ENCODE measurements around the gene MLPH.

Gene MLPH

DNA sequence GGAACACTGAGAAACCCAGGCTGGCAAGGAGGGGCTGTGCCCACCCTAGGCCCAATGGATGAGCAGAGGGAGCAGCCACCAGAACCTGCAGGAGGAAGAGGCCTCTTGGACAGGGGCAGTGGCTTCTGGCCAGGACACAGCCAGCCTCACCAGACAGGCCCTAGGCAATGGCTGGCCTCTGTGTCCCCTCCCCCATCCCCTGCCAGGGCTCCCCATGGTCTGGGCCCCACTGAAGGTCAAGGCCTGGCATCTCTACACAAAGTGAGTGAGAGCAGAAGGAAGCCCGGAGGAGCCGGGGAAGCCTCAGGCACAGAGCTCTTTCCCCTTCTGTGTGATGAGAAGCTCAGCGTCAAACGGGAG is 85.7 kb downstream of the MLPH start:
- no peak for DNase-seq

DNA sequence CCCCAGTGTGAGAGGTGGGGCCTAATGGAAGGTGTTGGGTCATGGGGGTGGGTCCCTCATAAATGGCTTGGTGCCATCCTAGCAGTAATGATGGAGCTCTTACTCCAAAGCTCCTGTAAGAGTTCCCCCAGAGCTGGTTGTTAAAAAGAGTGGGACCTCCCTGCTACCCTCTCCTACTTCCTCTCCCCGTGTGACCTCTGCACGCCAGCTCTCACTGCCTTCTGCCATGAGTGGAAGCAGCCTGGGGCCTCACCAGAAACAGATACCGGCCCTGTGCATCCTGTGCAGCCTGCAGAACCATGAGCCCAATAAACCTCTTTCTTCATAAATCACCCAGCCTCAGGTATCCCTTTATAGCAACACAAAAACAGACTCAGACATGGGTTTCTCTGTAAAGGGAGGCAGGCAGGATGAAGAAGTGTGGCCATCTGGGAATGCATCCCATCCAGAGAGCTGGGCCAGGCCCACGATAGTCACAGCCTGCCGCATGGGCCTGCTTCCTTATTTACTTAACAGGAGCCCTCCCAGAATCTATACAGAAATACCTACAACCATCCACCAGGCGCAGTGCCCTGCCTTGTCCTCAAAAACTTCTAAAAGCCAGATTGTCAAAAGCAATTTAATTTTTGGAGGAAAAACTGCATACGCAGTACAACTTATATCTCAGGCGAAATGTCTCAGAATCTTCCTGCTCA is 86.8 kb downstream of the MLPH start:
- no peak for DNase-seq

DNA sequence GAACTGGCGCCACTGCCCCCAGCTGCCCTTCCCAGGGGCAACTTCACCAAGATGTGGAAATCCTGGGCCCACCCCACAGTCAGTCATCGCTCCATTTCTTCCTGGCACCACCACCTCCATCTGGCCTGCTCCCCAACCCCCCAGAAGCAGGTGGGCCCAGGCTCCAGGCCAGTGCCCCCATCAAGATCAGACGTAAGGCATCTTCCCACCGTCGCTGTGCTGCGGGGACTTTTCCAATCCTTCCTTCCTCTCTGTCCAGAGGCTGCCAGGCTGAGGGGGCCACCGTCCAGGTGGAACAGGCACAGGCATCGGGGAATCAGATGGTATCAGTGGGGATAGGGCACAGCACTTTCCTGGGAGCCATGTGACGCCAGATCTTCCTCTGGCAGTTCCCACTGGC is 87.4 kb downstream of the MLPH start:
- DNase-seq = no peak

GRCh38 chr2:237574894-237575868 is 88.1 kb downstream of the MLPH start:
- no peak for DNase-seq

DNA sequence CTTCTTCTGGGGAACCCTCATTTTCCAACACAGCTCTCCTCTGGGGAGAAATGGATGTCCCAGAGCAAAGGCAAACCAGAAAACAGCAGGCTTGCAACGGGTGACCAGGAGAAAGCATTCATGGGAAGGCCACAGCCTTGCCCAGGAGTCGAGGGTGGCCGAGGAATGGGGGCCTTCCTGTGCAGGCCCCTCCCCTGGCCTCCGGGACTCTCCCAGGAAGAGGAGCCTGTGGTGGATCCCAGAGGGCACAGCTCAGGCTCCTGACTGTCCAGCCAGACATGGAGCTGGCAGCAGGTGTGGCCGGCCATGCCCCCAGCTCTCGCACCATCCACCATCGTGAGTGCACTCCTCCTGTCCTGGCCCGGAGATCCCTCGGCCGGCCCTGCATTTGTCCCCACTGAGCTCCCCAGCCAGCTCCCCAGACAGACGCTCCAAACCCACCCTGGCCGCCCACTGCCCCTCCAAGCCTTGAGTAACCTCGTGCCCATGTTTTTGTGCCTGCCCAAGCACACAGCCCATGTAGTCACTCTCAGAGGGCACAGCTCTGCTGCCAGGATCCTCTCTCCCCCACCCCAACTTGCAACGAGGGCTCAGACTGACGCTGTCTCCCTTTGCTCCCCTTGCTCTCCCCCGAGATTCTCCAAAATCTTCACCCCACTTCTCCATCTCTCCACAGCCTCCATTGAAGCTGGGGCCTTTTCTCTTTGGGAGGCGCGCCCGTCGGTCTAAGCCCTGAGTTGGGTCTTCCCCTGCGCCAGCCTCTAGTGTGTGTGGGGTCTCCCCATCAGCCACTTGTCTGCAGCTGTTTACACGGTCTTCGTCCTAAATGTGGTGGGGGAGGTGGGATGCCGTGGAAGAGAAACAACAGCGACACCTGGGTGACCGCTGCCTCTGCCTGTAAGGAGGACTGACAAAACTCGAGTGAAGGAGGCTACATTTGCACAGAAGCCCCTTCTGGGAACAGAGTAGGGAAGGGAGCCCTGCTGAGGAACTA is 89.1 kb downstream of the MLPH start:
- no peak for DNase-seq

- DNase-seq = no peak
Observed at GRCh38 chr2:237576974-237577373, 89.9 kb downstream of the MLPH start.

DNA sequence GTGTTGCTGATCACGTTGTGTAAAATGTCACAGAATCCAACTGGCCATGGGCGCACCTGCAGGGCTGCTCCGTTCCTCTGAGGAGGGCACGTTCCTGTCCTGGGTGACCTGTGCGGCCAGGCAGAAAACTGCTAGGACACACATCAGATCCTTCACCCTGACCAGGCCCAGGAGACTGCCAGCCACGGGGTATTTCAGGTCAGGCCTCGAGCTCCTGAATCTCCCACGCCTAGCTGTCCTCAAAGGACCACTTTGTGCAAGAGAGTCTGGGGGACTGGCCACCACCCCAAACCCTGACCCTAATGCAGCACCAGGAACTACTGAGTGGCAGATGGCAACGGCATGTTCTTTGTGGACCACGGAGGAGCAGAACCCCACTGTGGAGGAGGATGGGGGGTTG is 90.4 kb downstream of the MLPH start:
- no peak for DNase-seq

DNA sequence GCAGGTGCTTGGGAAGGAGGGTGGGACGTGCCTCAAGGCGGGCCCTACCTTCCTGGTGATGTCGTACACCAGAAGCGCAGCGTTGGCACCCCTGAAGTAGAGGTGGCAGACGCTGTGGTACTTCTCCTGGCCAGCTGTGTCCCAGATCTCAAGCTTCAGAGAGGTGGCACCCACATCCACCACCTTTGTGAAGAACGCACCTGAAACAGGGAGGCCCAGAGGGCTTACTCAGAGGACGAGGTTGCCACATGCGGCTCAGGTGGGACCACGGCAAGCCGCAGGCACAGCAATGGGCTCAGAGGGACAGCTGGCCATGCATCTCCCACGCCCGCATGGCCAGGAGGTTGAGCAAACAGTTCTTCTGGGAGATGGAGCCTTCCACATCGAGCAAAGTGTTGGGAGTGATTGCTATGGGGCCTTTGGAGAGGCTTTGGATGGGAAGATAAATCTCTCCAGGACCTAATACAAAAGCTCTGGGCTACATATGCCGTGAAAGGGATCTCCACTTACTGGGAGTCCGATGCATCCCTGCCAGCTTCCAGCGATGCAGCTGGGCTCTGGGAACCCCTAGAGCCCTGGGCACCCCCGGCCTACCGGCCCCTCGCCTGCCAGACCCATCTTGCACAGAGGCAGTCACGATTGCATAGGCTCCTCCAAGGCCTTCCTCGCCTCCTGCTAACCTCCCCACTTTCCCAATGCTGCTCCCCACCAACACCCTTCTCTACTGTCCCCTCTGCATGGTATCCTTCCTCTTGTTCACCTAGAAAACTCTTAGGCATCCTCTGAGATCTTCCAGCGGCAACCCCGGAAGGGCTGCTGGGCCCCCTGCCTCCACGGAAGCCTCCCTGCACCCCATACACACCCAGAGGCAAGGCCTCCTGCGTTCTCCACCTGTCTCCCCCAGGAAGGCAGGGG is 91.2 kb downstream of the MLPH start:
- DNase-seq = no peak

- DNase-seq = no peak
Observed at GRCh38 chr2:237581326-237581725, 94.3 kb downstream of the MLPH start.

- DNase-seq = peak; percentile 74
Observed at GRCh38 chr2:237581751-237582746, 95.0 kb downstream of the MLPH start.

GRCh38 chr2:237583385-237584295 is 96.6 kb downstream of the MLPH start:
- no peak for DNase-seq

GRCh38 chr2:237585590-237586221 is 98.7 kb downstream of the MLPH start:
- no peak for DNase-seq

DNA sequence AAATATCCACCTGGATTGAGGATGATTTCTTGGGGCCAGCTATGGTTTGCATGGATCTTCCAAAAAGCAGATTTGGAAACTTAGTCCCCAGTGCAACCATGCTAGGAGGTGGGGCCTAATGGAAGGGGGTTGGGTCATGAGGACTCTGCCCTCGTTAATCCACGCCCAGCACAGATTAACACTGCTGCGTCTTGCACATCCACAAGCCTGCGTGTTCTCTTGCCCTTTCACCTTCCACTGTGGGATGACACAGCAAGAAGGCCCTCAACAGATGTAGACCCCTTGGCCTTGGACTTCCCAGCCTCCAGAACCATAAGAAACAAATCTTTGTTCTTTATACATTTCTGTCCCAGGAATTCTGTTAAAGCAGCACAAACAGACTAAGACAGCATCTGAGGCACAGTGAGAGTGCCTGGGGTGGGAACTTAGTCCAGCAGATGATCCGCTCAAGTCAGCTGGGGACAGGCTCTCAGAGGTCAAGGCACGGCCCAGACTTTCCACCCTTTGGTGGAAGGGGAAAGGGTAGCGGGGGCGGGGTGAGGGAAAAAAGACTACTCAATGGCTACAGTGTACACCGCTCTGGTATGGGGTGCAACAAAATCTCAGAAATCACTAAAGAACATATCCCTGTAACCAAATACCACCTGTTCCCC is 101.1 kb downstream of the MLPH start:
- no peak for DNase-seq

DNA sequence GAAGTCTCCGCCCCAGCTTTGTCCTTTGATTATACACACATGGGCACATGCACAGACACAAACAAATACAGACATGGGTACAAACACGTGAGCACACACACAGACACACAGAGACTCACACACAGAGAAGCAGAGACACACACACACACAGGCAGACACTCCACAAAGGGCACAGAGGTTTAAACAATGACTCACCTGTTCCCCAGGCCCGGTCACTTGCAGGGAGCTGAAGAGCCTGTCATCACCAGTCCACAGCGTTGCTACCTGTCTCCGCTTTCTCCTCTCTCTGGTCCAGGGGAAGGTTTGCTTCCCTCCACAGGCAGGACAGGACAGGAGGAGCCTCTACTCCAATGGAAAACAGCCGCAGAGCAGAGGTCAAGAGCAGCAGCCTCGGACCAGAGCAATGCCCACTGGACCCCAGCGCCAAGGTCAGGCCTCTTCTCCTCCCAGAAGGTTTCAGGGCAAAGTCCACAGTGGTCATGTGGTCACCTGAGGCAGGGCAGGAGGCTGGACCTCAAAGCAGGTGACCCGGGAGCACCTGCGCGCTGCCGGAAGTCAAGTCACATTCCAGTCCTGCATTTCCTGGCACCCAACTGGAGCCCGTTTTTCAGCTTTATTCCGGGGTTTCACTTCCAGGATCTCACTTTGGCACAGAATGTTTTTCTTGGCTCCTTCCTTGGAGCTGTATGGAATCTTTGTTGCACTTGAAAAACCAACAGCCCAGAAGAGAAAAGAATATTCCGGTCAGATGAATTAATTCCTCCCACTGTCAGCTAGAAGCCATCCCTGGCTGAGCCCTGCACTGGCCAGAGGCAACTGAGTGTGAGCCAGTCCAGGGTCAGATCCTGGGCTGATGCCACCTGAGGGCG is 103.5 kb downstream of the MLPH start, which contains the start of gene RAB17:
TSS of gene RAB17 (minus strand) at position 463 of the 869 bp plus-strand sequence. CDS start 4,580 bp downstream, outside the sequence.
- no peak for DNase-seq

- no peak for DNase-seq
Observed at GRCh38 chr2:237591141-237591881, 104.3 kb downstream of the MLPH start.

DNA sequence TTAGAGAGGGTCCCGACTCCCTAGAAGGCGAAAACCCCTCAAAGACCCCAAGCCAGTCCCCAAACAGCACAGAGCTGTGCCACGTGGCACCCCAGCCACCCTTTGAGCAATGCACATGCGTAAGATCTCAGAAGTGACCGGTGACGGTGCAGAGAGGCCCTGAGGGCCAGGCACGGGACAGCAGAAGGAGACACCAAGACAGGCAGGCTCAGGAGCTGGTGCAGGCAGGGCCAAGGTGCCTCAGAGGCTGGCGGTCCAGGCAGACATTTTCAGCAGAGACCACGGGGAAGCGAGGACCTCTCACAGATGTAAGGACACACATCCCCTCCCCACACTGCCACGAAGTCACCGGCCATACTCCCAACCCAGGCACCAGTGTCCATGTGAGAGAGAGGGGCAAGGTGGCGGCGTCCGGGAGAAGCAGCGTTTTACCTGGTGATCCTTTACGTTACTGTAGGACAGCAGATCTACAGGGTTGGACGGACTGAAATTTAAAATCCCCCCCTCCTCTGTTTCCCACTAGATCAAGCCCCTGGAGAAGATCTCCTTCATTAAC is 105.5 kb downstream of the MLPH start:
- DNase-seq = no peak
